Measurements from ENCODE around the gene DTWD1. TPM values are rescaled to one million over a fixed set of nuclear protein-coding genes. Genes with fewer than 3 reads are reported as not detected.

The DTWD1 gene
- total RNA-seq, 1 donor from 2014 or later: 29.3 TPM

- Histone ChIP-seq H3K4me1 (no peaks in the 10 kb centered on the region), H3K36me3 (peaks cover 26% of the 10 kb centered on the region), H3K27me3 (no peaks in the 10 kb centered on the region), H3K9me3 (no peaks in the 10 kb centered on the region), H3K4me3 (no peak overlapping the region), H3K27ac (no peak overlapping the region)
- no peak for DNase-seq
- ATAC-seq: no peak
- intact Hi-C loops (cut with DNase I): no loop called here
- TF ChIP-seq CTCF (IDR thresholded peaks at IDR 0.05): no peak
Measured at GRCh38 chr15:49628379-49628778, 7.5 kb downstream of the DTWD1 start.

- Histone ChIP-seq H3K4me1 (no peaks in the 10 kb centered on the region), H3K9me3 (no peaks in the 10 kb centered on the region), H3K4me3 (no peak overlapping the region), H3K36me3 (peaks cover 27% of the 10 kb centered on the region), H3K27me3 (no peaks in the 10 kb centered on the region), H3K27ac (no peak overlapping the region)
- intact Hi-C loops (cut with DNase I): no loop called here
- DNase-seq: no peak
- ATAC-seq: no peak
- no peak for TF ChIP-seq CTCF (IDR thresholded peaks at IDR 0.05)
Measured at GRCh38 chr15:49637857-49638256, 17.0 kb downstream of the DTWD1 start.

GRCh38 chr15:49644364-49644794, 23.5 kb downstream of the DTWD1 start:
- no peak for TF ChIP-seq CTCF (IDR thresholded peaks at IDR 0.05)
- Histone ChIP-seq H3K27me3 (no peaks in the 10 kb centered on the region), H3K4me3 (no peak overlapping the region), H3K36me3 (no peaks in the 10 kb centered on the region), H3K27ac (no peak overlapping the region), H3K9me3 (no peaks in the 10 kb centered on the region), H3K4me1 (no peaks in the 10 kb centered on the region)
- ATAC-seq (no peak), DNase-seq (no peak)
- intact Hi-C loops (cut with DNase I): no loop called here

- Histone ChIP-seq H3K4me3 (no peak overlapping the region), H3K27me3 (no peaks in the 10 kb centered on the region), H3K4me1 (no peaks in the 10 kb centered on the region), H3K36me3 (no peaks in the 10 kb centered on the region), H3K9me3 (no peaks in the 10 kb centered on the region), H3K27ac (no peak overlapping the region)
- TF ChIP-seq CTCF (IDR thresholded peaks at IDR 0.05): no peak
- intact Hi-C loops (cut with DNase I): no loop called here
- no peak for ATAC-seq
- DNase-seq: no peak
Measured at GRCh38 chr15:49645277-49645676, 24.4 kb downstream of the DTWD1 start.

- TF ChIP-seq CTCF (IDR thresholded peaks at IDR 0.05): no peak
- ATAC-seq: no peak
- Histone ChIP-seq H3K36me3 (no peaks in the 10 kb centered on the region), H3K27ac (no peak overlapping the region), H3K27me3 (no peaks in the 10 kb centered on the region), H3K4me1 (no peaks in the 10 kb centered on the region), H3K9me3 (no peaks in the 10 kb centered on the region), H3K4me3 (no peak overlapping the region)
- intact Hi-C loops (cut with DNase I): no loop called here
- DNase-seq: no peak
Measured at GRCh38 chr15:49645941-49646340, 25.1 kb downstream of the DTWD1 start.

GRCh38 chr15:49646891-49647290, 26.0 kb downstream of the DTWD1 start:
- ATAC-seq (no peak), DNase-seq (no peak)
- no peaks in the 10 kb centered on the region for H3K36me3 ChIP-seq
- H3K4me1 ChIP-seq: no peaks in the 10 kb centered on the region
- TF ChIP-seq CTCF (IDR thresholded peaks at IDR 0.05): no peak
- no peaks in the 10 kb centered on the region for H3K27me3 ChIP-seq
- no peak overlapping the region for H3K27ac ChIP-seq
- H3K9me3 ChIP-seq: no peaks in the 10 kb centered on the region
- no peak overlapping the region for H3K4me3 ChIP-seq
- intact Hi-C loops (cut with DNase I): no loop called here
